ENCODE measurements around the gene CPS1.

Gene CPS1

DNA sequence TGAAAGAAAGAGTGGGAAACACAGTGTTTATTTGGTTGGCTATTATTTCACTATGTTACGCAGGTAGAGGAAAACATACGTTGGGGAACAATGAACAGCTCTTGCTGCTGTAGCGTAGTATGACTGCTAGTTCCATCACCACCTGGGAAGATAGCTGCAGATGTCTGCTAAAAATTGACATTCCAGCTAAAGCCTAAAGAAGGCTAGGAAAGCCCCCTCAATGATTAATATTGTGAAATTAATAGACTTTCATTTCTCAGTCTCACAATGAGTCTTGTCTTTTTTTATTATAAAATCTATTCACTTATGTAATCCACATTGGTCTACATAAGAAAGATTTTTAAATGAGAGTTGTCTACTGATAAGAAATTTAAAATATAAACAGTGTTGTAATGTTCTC, 165.7 kb downstream of the CPS1 start:
- Mint-ChIP-seq H3K9me3 (no peaks in the 10 kb centered on the region), H3K4me3 (no peak overlapping the region), H3K27me3 (ENCODE audit: low read depth, poor library complexity) (peaks cover 6% of the 10 kb centered on the region), H3K27ac (no peak overlapping the region), H3K36me3 (ENCODE audit: low read depth) (no peaks in the 10 kb centered on the region), H3K4me1 (peaks cover 14% of the 10 kb centered on the region)
- TF ChIP-seq, protein P1, sequence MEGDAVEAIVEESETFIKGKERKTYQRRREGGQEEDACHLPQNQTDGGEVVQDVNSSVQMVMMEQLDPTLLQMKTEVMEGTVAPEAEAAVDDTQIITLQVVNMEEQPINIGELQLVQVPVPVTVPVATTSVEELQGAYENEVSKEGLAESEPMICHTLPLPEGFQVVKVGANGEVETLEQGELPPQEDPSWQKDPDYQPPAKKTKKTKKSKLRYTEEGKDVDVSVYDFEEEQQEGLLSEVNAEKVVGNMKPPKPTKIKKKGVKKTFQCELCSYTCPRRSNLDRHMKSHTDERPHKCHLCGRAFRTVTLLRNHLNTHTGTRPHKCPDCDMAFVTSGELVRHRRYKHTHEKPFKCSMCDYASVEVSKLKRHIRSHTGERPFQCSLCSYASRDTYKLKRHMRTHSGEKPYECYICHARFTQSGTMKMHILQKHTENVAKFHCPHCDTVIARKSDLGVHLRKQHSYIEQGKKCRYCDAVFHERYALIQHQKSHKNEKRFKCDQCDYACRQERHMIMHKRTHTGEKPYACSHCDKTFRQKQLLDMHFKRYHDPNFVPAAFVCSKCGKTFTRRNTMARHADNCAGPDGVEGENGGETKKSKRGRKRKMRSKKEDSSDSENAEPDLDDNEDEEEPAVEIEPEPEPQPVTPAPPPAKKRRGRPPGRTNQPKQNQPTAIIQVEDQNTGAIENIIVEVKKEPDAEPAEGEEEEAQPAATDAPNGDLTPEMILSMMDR (IDR thresholded peaks at IDR 0.05): no peak
- DNase-seq: no peak

DNA sequence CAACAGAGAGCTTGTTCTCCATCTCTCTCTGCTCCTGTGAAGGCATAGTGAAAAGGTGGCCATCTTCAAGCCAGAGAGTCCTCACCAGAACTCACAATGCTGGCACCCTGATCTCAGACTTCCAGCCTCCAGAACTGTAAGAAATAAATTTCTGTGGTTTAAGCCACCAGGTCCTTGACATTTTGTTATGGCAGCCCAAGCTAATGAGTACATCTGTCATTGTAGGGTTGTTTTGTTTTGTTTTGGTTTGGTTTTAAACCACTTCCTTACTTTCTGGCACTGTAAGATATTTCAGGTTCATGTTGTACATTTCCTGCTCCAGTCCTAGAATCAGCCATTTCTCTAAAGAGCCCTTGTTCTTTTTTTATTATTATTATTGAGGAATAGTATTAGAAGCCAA, 171.2 kb downstream of the CPS1 start:
- no peak overlapping the region for H3K27ac Mint-ChIP-seq
- TF ChIP-seq, protein P1 (IDR thresholded peaks at IDR 0.05): no peak

More for the DNA sequence above, 171.2 kb downstream of the CPS1 start:
- no peak overlapping the region for H3K4me3 Mint-ChIP-seq
- peaks cover 17% of the 10 kb centered on the region for H3K4me1 Mint-ChIP-seq
- no peaks in the 10 kb centered on the region for H3K36me3 Mint-ChIP-seq (ENCODE audit: low read depth)
- no peaks in the 10 kb centered on the region for H3K9me3 Mint-ChIP-seq
- no peak for DNase-seq
- H3K27me3 Mint-ChIP-seq (ENCODE audit: low read depth, poor library complexity): no peaks in the 10 kb centered on the region

Measured in nephron progenitor cell (in vitro differentiated cells).